Measurements from ENCODE around the gene MAPKAP1. TPM values are rescaled to one million over a fixed set of nuclear protein-coding genes. Genes with fewer than 3 reads are reported as not detected.
A peak's percentile ranks its signal among the peaks of the same experiment; 100 is the strongest.

Gene MAPKAP1
- 10 to 100 TPM; 46.7 to 63.0 (median 57.9) TPM for total RNA-seq

DNA sequence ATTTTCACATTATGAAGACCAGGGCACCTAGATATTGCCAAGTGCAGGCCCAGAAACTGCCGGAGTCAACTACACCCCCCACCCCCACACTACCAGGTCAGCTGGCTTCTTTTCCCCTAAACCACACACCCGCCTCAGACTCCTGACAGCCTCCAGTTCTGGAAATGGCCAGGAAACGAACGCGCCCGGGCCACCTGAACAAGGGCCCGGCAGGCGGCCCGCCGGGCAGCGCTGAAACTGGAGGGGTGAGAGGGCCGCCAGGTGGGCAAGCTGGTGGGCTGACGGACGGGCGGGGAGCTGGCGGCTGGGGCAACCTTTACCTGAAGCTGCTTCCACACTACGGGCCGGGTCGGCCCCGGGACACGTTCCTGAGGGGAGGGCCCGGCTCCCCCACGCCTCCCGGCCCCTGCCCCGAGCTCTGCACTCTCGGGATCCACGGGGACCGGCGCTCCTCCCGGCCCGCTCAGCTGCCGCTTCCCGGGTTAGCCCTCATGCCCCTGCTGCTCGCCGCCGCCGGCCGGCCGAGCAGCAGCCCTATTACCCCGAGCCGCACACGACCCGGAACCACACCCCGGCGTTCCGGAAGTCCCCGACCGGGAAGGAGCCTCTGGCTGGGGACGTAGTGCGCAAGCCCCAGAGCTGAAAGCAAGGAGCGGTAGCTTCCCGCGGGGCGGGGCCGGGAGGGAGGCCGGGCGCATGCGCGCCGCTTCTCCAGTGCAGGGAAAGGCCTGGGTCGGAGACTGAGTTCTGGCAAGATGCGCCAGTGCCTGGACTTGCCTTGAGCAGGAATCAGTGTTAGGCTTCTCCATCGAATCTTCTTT is at the start of gene MAPKAP1:
Gene MAPKAP1 (minus strand): TSS at position 558 of the 821 bp plus-strand sequence. CDS start 34,634 bp downstream, outside the sequence.
- 1 to 2% methylated on average over 29 to 36 of the region's 63 CpGs for WGBS, 2 donors
- peak; percentile 94 to 99 for DNase-seq (ENCODE audit: low spot score in 2 of 2)
- H3K4me3 ChIP-seq (ENCODE audit: low read depth, poor library complexity, severe bottlenecking) = peak within 1 kb of the TSS; percentile 61
- intact Hi-C loops (cut with DNase I; ENCODE audit: low total_unique reads) = no loop called here
- TF ChIP-seq POLR2A (IDR thresholded peaks at IDR 0.05) = no peak
- TF ChIP-seq, protein P1, sequence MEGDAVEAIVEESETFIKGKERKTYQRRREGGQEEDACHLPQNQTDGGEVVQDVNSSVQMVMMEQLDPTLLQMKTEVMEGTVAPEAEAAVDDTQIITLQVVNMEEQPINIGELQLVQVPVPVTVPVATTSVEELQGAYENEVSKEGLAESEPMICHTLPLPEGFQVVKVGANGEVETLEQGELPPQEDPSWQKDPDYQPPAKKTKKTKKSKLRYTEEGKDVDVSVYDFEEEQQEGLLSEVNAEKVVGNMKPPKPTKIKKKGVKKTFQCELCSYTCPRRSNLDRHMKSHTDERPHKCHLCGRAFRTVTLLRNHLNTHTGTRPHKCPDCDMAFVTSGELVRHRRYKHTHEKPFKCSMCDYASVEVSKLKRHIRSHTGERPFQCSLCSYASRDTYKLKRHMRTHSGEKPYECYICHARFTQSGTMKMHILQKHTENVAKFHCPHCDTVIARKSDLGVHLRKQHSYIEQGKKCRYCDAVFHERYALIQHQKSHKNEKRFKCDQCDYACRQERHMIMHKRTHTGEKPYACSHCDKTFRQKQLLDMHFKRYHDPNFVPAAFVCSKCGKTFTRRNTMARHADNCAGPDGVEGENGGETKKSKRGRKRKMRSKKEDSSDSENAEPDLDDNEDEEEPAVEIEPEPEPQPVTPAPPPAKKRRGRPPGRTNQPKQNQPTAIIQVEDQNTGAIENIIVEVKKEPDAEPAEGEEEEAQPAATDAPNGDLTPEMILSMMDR (IDR thresholded peaks at IDR 0.05) = no peak

DNA sequence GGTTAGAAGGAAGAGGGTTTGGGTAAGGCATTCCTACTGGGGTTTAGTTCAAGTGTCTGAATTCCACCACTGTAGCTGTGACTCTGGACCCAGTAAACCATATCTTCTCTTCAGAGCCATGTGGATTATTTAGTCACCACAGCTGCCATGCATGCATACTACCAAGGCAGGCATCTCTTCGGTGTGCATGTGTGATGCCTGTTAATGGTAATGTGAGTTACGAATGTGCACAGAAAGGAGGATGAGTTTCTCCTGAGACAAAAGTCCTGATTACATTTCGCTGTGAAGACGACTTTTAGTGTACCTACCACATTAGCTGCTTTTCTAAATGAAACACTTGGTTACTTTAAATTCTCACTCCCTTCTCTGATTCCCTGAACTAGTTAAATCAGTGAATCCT is 49.5 kb upstream of the MAPKAP1 start:
- TF ChIP-seq, protein P1 (IDR thresholded peaks at IDR 0.05) = no peak
- TF ChIP-seq POLR2A (IDR thresholded peaks at IDR 0.05) = no peak
- WGBS, 2 donors = 98% methylated on average over 4 of the region's 4 CpGs

DNA sequence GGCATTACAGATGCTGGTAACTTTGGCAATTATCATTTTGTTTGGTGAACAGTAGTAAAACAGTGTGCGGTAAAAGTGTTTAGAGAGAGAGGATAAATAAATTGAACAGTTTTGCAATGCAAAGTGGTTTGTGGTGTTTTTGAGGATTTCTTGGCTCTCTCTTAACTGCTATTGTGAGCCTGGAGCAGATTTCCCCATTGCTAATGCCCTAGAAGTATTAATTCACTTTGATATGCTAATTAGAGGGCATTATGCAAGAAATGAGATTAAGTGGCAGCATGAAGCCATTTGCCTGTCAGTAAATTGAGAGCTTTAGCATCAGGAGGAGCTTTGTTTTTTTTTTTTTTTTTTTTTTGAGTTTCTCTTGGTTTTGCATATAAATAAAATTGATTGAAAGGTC is 48.3 kb upstream of the MAPKAP1 start:
- intact Hi-C loops (cut with DNase I; ENCODE audit: low total_unique reads) = no loop called here

More for the DNA sequence above, 49.5 kb upstream of the MAPKAP1 start:
- no peak for DNase-seq (ENCODE audit: low spot score in 2 of 2)
- no peak overlapping the region for H3K4me3 ChIP-seq (ENCODE audit: low read depth, poor library complexity, severe bottlenecking)
- intact Hi-C loops (cut with DNase I; ENCODE audit: low total_unique reads) = no loop called here

DNA sequence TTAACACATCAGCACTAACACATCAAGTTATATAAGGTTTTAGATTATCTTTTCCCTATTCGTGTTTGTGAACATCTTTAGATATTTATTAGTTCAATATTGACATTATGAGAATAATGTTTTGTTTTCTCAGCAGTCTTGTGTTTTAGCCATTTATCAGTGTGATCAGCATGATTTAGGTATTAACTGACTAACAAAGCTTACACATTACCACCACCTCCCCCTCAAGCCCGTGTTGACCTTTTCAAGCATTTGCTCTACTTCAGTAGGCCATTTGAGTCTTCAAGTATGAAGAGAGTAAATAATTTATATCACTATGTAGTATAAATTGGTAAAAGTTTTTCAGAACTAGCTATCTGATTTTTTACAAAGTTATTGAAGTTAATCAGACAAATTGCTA is 47.1 kb upstream of the MAPKAP1 start:
- intact Hi-C loops (cut with DNase I; ENCODE audit: low total_unique reads) = no loop called here
- TF ChIP-seq, protein P1 (IDR thresholded peaks at IDR 0.05) = no peak
- no peak for TF ChIP-seq POLR2A (IDR thresholded peaks at IDR 0.05)
- H3K4me3 ChIP-seq (ENCODE audit: low read depth, poor library complexity, severe bottlenecking) = no peak overlapping the region
- WGBS, 2 donors = 59 to 66% methylated on average over 2 of the region's 2 CpGs
- no peak for DNase-seq (ENCODE audit: low spot score in 2 of 2)

More for the DNA sequence above, 48.3 kb upstream of the MAPKAP1 start:
- WGBS, 2 donors = 64 to 69% methylated on average over 1 of the region's 1 CpG
- TF ChIP-seq, protein P1 (IDR thresholded peaks at IDR 0.05) = no peak
- no peak for TF ChIP-seq POLR2A (IDR thresholded peaks at IDR 0.05)
- no peak for DNase-seq (ENCODE audit: low spot score in 2 of 2)
- no peak overlapping the region for H3K4me3 ChIP-seq (ENCODE audit: low read depth, poor library complexity, severe bottlenecking)

DNA sequence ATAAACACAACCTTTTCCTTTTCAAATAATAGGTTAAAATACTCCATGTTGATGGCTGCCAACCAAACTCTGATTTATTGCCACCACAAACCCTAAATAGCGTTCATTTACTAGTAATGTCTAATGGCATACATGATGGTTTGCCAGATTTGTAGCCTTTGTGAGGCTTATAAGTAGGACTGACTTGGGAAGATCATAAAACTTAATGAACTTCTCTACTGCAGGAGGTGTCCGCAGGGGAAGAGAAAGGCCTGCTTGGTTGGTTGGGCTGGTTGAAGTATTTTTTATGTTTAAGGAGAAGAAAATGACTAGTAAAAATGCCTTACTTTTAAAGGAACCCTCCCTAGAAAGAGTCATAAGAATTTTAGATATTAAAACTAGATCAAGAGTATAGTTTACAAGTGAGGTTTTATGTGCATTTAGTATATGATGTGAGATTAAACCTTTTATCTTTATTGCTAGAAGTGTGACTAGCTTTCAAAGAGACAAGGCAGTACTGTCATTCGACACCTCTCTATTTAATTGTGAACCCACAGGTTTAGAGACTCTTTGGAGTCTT is 45.1 kb upstream of the MAPKAP1 start:
- DNase-seq (ENCODE audit: low spot score in 2 of 2) = no peak
- intact Hi-C loops (cut with DNase I; ENCODE audit: low total_unique reads) = no loop called here
- WGBS, 2 donors = 60 to 72% methylated on average over 3 of the region's 3 CpGs
- no peak overlapping the region for H3K4me3 ChIP-seq (ENCODE audit: low read depth, poor library complexity, severe bottlenecking)
- TF ChIP-seq, protein P1 (IDR thresholded peaks at IDR 0.05) = no peak
- TF ChIP-seq POLR2A (IDR thresholded peaks at IDR 0.05) = no peak
